HG02610 (cell line): ENCODE measurements around the gene CYP4A11.
"Not testable (repeated sequence)": the region's sequence is repeated elsewhere in the genome, so short reads cannot be mapped to it uniquely, and the experiment has no call there.

Experiments used
- ATAC-seq: cut with Tn5 transposase; IDR thresholded peaks from one replicate; pipeline ENCODE4 v1.9.1; 2021; ENCODE audit warnings: mild to moderate bottlenecking, moderate library complexity; ENCODE audit not compliant: unreplicated experiment

The CYP4A11 gene

GRCh38 chr1:46941135-46941694 lies at the start of gene CYP4A11:
TSS of gene CYP4A11 (minus strand) at chr1:46941476. CDS start at chr1:46941433, 43 bp downstream.
- ATAC-seq = no peak

- not testable (repeated sequence) for ATAC-seq
Measured at GRCh38 chr1:46990541-46990940, 49.3 kb upstream of the CYP4A11 start.

GRCh38 chr1:46983830-46984586 lies 42.7 kb upstream of the CYP4A11 start:
- no peak for ATAC-seq

GRCh38 chr1:46983166-46983829 lies 42.0 kb upstream of the CYP4A11 start:
- no peak for ATAC-seq

- ATAC-seq = no peak
Measured at GRCh38 chr1:46969014-46969619, 27.8 kb upstream of the CYP4A11 start.

- ATAC-seq = not testable (repeated sequence)
Measured at GRCh38 chr1:46962272-46962671, 21.0 kb upstream of the CYP4A11 start.

- ATAC-seq = no peak
Measured at GRCh38 chr1:46961066-46961758, 19.9 kb upstream of the CYP4A11 start.

GRCh38 chr1:46960250-46960649 lies 19.0 kb upstream of the CYP4A11 start:
- no peak for ATAC-seq

GRCh38 chr1:46955116-46955515 lies 13.8 kb upstream of the CYP4A11 start:
- ATAC-seq = not testable (repeated sequence)

GRCh38 chr1:46953847-46954246 lies 12.6 kb upstream of the CYP4A11 start:
- not testable (repeated sequence) for ATAC-seq

GRCh38 chr1:46949417-46949666 lies 8.1 kb upstream of the CYP4A11 start:
- ATAC-seq = not testable (repeated sequence)

- no peak for ATAC-seq
Measured at GRCh38 chr1:46948629-46949416, 7.5 kb upstream of the CYP4A11 start.

- not testable (repeated sequence) for ATAC-seq
Measured at GRCh38 chr1:46947706-46948105, 6.4 kb upstream of the CYP4A11 start.

- ATAC-seq = no peak
Measured at GRCh38 chr1:46942086-46942485, 810 bp upstream of the CYP4A11 start.

- ATAC-seq = no peak
Measured at GRCh38 chr1:46940307-46940706, 969 bp downstream of the CYP4A11 start.

GRCh38 chr1:46937270-46937669 lies 4.0 kb downstream of the CYP4A11 start:
- ATAC-seq = no peak

GRCh38 chr1:46936788-46937187 lies 4.5 kb downstream of the CYP4A11 start:
- ATAC-seq = no peak

- not testable (repeated sequence) for ATAC-seq
Measured at GRCh38 chr1:46934852-46935251, 6.4 kb downstream of the CYP4A11 start.

- ATAC-seq = not testable (repeated sequence)
Measured at GRCh38 chr1:46932020-46932419, 9.3 kb downstream of the CYP4A11 start.

GRCh38 chr1:46931151-46931550 lies 10.1 kb downstream of the CYP4A11 start:
- ATAC-seq = no peak
